Pancreas (tissue), 10 donors: ENCODE data around the gene PLEK2. TPM values are rescaled to one million over a fixed set of nuclear protein-coding genes. Genes with fewer than 3 reads are reported as not detected.

Source experiments
- ATAC-seq, 4 donors: fragments of 200-7000 bp; cut with Tn5 transposase; one replicate each; pipeline versions ENCODE4 v1.8.0 to v1.9.1; 2020; ENCODE audit warnings: mild to moderate bottlenecking in 4 of 4, moderate library complexity in 4 of 4
- DNase-seq, 6 donors: peaks; one replicate each; pipeline ENCODE4 v3.0.0-alpha.2; 2020
- FAIRE-seq: peaks from 2 replicates; lab custom pipeline; 2012; peaks lifted over from hg19 to GRCh38; lab: Jason Lieb, UNC
- H3K27ac ChIP-seq, 4 donors: fragments of 200-600 bp; sonication (generic); 1 replicate in 3 of 4; 2 replicates in 1 of 4; pipeline versions ENCODE4 v1.5.0 to v1.8.0; 2020
- H3K27me3 ChIP-seq, 4 donors: fragments of 200-600 bp; one replicate each; pipeline ENCODE4 v1.8.0; 2021
- H3K36me3 ChIP-seq, 3 donors: fragments of 200-600 bp; sonication (generic) in 1 of 3; one replicate each; pipeline versions ENCODE4 v1.5.0 to v1.8.0; 2020 to 2021
- H3K4me1 ChIP-seq, 3 donors: fragments of 200-600 bp; one replicate each; pipeline ENCODE4 v1.8.0; 2021
- H3K4me3 ChIP-seq, 4 donors: fragments of 200-600 bp; sonication (generic) in 2 of 4; one replicate each; pipeline versions ENCODE4 v1.5.0 to v1.8.0; 2020 to 2021
- H3K9me3 ChIP-seq, 4 donors: fragments of 200-600 bp; one replicate each; pipeline ENCODE4 v1.8.0; 2021
- CTCF ChIP-seq, 4 donors: fragments of 200-600 bp; sonication (generic) in 3 of 4; IDR thresholded peaks; one replicate each; pipeline versions ENCODE4 v1.5.0 to v1.8.0; 2021; ENCODE audit warnings: antibody characterized with exemption in 4 of 4
- WGBS, 2 donors: extraction: QIAGEN DNeasy Blood & Tissue Kit; methylation state at CpG; one replicate each; pipeline ENCODE4 v1.1.7; 2013; 5-methylcytosine and 5-hydroxymethylcytosine counted together
- intact Hi-C, 3 donors: fragments of 100-400 bp; cut with DNase I; formaldehyde crosslinking; loops; one replicate each; pipeline versions ENCODE4 v1.11.1 to v1.14.2; 2022
- polyA plus RNA-seq, 2 donors: library from polyadenylated mRNA; stranded (reverse); fragments of 200-250 nt; gene quantifications; one replicate each; pipeline ENCODE4 v1.2.3, GENCODE V29; 2013
- total RNA-seq, 6 donors: library from RNA; stranded (reverse); fragmentation: NEBNext Ultra II Directional in 4 of 6; extraction: Animal tissue kit (Norgen Biotek cat#: 25700) in 4 of 6; gene quantifications; one replicate each; pipeline versions ENCODE4 v1.2.1 to v1.2.4, GENCODE V29; 2021 to 2023
- donor health status: healthy with polysubstance abuse.
- donor health status: DM: no; HTN: no; CAD: no; lungs with moderate emphysema.
- donor health status: DM: no; HTN: no; CAD: no.
- donor health status: control.
- donor health status: control.
- donor health status: Bipolar disorder and iron deficiency.
- donor health status: DM: yes; HTN: yes; CAD: no.
- donor health status: DM: no; HTN: no; CAD: no.
- donor health status: DM: no; HTN: no; CAD: no.
- donor health status: DM: yes; HTN: yes; CAD: no.

Gene PLEK2
- total and polyA plus RNA-seq, 8 donors: 4.0 to 9.9 (median 6.6) TPM

- Histone ChIP-seq H3K9me3 (no peaks in the 10 kb centered on the region), H3K27me3 (no peaks in the 10 kb centered on the region), H3K4me3 (no peak overlapping the region), H3K36me3 (peaks cover 3 to 61% (median 20%) of the 10 kb centered on the region in 3 donors), H3K4me1 (peaks cover 0 to 3% (median 0%) of the 10 kb centered on the region in 3 donors), H3K27ac (no peak overlapping the region)
- no peak for FAIRE-seq
- TF ChIP-seq CTCF (IDR thresholded peaks at IDR 0.05): no peak
- intact Hi-C loops: no loop called here
- no peak for ATAC-seq
- WGBS, 2 donors: 93 to 95% methylated on average over 1 of the region's 1 CpG
- no peak for DNase-seq
Observed at GRCh38 chr14:67372833-67373232, 39.1 kb downstream of the PLEK2 start.

GRCh38 chr14:67371247-67372148, 40.5 kb downstream of the PLEK2 start:
- Histone ChIP-seq H3K4me3 (no peak overlapping the region), H3K4me1 (peaks cover 0 to 3% (median 0%) of the 10 kb centered on the region in 3 donors), H3K27me3 (no peaks in the 10 kb centered on the region), H3K36me3 (peaks cover 3 to 60% (median 15%) of the 10 kb centered on the region in 3 donors), H3K27ac (no peak overlapping the region), H3K9me3 (no peaks in the 10 kb centered on the region)
- DNase-seq (no peak), FAIRE-seq (no peak), ATAC-seq (peak in 1 of 4 donors; percentile 9)
- intact Hi-C loops: no loop called here
- TF ChIP-seq CTCF (IDR thresholded peaks at IDR 0.05): no peak
- WGBS, 2 donors: 91 to 97% methylated on average over 4 of the region's 4 CpGs

- 95 to 98% methylated on average over 5 of the region's 5 CpGs for WGBS, 2 donors
- Histone ChIP-seq H3K4me1 (peaks cover 0 to 3% (median 0%) of the 10 kb centered on the region in 3 donors), H3K27ac (no peak overlapping the region), H3K4me3 (no peak overlapping the region), H3K36me3 (peaks cover 3 to 61% (median 17%) of the 10 kb centered on the region in 3 donors), H3K27me3 (no peaks in the 10 kb centered on the region), H3K9me3 (no peaks in the 10 kb centered on the region)
- ATAC-seq (peak in 1 of 4 donors; percentile 21), DNase-seq (no peak), FAIRE-seq (no peak)
- TF ChIP-seq CTCF (IDR thresholded peaks at IDR 0.05): no peak
- intact Hi-C loops: no loop called here
Observed at GRCh38 chr14:67370830-67371229, 41.1 kb downstream of the PLEK2 start.

GRCh38 chr14:67365476-67365875, 46.5 kb downstream of the PLEK2 start:
- Histone ChIP-seq H3K4me1 (peaks cover 12 to 35% (median 16%) of the 10 kb centered on the region in 3 donors), H3K27me3 (no peaks in the 10 kb centered on the region), H3K4me3 (no peak overlapping the region), H3K36me3 (peaks cover 0 to 36% (median 22%) of the 10 kb centered on the region in 3 donors), H3K27ac (no peak overlapping the region), H3K9me3 (no peaks in the 10 kb centered on the region)
- FAIRE-seq: no peak
- 83 to 89% methylated on average over 4 of the region's 4 CpGs for WGBS, 2 donors
- TF ChIP-seq CTCF (IDR thresholded peaks at IDR 0.05): no peak
- DNase-seq: no peak
- ATAC-seq: no peak
- intact Hi-C loops: no loop called here
